ENCODE measurements around the gene TMEM31. TPM values are rescaled to one million over a fixed set of nuclear protein-coding genes. Genes with fewer than 3 reads are reported as not detected.

Gene TMEM31
- total and polyA plus RNA-seq, 2 experiments from 2014 or later, result 0.60 TPM; not detected in 1

DNA sequence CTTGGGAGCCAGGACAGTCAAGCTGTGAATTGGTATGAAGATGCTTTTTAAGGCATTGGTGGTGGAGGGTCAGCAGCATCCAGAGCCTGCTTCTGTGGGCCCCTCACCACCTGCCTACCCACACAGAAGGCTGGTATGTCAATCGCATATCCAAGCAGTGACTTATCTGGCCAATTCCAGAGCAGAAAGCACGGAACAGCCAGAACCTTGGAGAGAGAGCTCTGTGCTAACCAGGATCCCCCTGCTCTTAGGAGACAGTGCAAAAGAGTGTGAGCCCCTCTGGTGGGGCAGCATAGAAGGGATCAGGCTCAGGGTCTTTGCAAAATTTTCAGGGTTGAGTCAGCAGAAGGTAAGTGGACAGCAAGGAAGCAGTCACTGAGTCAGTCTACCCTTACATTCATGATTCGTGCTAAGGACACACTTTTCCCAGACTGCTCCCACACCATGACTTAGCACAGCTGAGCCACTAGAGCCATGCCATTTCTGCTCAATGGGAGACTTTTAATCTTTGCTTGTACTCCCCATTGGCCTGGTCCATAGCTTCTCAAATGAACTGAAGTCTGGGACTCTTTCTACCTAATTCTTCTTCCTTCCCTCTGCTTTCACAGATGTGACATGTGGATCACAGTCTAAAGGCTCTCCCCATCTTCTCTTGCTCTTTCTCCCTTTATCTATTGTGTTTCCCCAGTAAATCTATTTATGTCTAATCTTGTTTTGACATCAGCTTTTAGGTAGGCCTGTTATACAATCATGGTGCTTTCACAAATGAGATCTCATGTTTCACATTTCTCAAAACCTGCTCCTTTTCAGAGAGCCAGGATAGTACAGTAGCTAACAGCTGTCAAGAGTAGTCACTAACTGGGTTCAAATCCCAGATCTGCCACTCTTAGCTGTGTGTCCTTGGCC, 44.3 kb upstream of the TMEM31 start:
- Histone ChIP-seq H3K4me1 (ENCODE audit: insufficient read depth) (peaks cover 12% of the 10 kb centered on the region), H3F3A (replicated peaks; ENCODE audit: low read depth) (no peaks in the 10 kb centered on the region), H2AFZ (no peak overlapping the region), H3K27me3 (ENCODE audit: insufficient read depth) (no peaks in the 10 kb centered on the region), H3K4me3 (no peak overlapping the region), H3K36me3 (ENCODE audit: insufficient read depth) (no peaks in the 10 kb centered on the region), H3K9me2 (ENCODE audit: insufficient read depth) (no peaks in the 10 kb centered on the region), H4K20me1 (replicated peaks; ENCODE audit: insufficient read depth) (no peaks in the 10 kb centered on the region), H3K79me2 (replicated peaks; ENCODE audit: insufficient read depth) (no peaks in the 10 kb centered on the region), H3K27ac (ENCODE audit: low read depth) (no peak overlapping the region), H3K4me2 (no peak overlapping the region)
- no peaks in the 10 kb centered on the region for H3K9me3 Mint-ChIP-seq
- H3K27ac Mint-ChIP-seq, result no peak overlapping the region
- DNase-seq (ENCODE audit: low spot score), result no peak
- H3K27me3 Mint-ChIP-seq (ENCODE audit: insufficient read depth, low read depth, poor library complexity), result no peaks in the 10 kb centered on the region
- no peaks in the 10 kb centered on the region for H3K36me3 Mint-ChIP-seq (ENCODE audit: low read depth)
- no peak for TF ChIP-seq NANOG (IDR thresholded peaks at IDR 0.05; ENCODE audit: borderline replicate concordance)
- TF ChIP-seq EZH2phosphoT487 (IDR thresholded peaks at IDR 0.05; ENCODE audit: unreplicated experiment), result no peak
- TF ChIP-seq ZNF114 (CRISPR knock-in tag; IDR thresholded peaks at IDR 0.05), result no peak
- TF ChIP-seq, protein P1, sequence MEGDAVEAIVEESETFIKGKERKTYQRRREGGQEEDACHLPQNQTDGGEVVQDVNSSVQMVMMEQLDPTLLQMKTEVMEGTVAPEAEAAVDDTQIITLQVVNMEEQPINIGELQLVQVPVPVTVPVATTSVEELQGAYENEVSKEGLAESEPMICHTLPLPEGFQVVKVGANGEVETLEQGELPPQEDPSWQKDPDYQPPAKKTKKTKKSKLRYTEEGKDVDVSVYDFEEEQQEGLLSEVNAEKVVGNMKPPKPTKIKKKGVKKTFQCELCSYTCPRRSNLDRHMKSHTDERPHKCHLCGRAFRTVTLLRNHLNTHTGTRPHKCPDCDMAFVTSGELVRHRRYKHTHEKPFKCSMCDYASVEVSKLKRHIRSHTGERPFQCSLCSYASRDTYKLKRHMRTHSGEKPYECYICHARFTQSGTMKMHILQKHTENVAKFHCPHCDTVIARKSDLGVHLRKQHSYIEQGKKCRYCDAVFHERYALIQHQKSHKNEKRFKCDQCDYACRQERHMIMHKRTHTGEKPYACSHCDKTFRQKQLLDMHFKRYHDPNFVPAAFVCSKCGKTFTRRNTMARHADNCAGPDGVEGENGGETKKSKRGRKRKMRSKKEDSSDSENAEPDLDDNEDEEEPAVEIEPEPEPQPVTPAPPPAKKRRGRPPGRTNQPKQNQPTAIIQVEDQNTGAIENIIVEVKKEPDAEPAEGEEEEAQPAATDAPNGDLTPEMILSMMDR (conservative IDR thresholded peaks at IDR 0.05; ENCODE audit: low read depth in 2 of 2), result no peak
- TF ChIP-seq, protein P2, sequence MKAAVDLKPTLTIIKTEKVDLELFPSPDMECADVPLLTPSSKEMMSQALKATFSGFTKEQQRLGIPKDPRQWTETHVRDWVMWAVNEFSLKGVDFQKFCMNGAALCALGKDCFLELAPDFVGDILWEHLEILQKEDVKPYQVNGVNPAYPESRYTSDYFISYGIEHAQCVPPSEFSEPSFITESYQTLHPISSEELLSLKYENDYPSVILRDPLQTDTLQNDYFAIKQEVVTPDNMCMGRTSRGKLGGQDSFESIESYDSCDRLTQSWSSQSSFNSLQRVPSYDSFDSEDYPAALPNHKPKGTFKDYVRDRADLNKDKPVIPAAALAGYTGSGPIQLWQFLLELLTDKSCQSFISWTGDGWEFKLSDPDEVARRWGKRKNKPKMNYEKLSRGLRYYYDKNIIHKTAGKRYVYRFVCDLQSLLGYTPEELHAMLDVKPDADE (IDR thresholded peaks at IDR 0.05), result no peak
- ATAC-seq, result no peak
- no peak overlapping the region for H3K4me3 Mint-ChIP-seq
- H3K4me1 Mint-ChIP-seq, result peaks cover 15% of the 10 kb centered on the region

DNA sequence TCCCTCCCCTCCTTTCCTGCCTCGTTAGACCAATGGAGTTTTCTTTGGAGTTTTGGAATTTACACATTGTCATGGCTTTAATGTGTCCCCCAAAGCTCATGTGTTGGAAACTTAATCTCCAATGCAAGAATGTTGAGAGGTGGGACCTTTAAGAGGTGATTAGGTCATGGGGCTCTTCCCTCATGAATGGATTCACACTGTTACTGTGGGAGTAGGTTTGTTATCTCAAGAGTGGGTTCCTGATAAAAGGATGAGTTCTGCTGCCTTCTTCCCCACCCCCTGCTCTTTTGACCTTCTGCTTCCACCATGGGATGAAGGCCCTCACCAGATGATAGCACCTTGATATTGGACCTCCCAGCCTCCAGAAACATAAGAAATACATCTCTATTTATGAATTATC, 41.0 kb upstream of the TMEM31 start:
- Mint-ChIP-seq H3K27ac (no peak overlapping the region), H3K27me3 (ENCODE audit: insufficient read depth, low read depth, poor library complexity) (no peaks in the 10 kb centered on the region), H3K36me3 (ENCODE audit: low read depth) (no peaks in the 10 kb centered on the region), H3K4me1 (peaks cover 4% of the 10 kb centered on the region; the same call in 2 of the 3 replicates), H3K9me3 (no peaks in the 10 kb centered on the region), H3K4me3 (no peak overlapping the region)
- Histone ChIP-seq H3K4me3 (no peak overlapping the region), H3K36me3 (ENCODE audit: insufficient read depth) (no peaks in the 10 kb centered on the region), H3K27me3 (ENCODE audit: insufficient read depth) (no peaks in the 10 kb centered on the region), H3K4me1 (ENCODE audit: insufficient read depth) (no peaks in the 10 kb centered on the region), H3F3A (replicated peaks; ENCODE audit: low read depth) (no peaks in the 10 kb centered on the region), H3K9me2 (ENCODE audit: insufficient read depth) (no peaks in the 10 kb centered on the region), H3K79me2 (replicated peaks; ENCODE audit: insufficient read depth) (no peaks in the 10 kb centered on the region), H2AFZ (no peak overlapping the region), H3K27ac (ENCODE audit: low read depth) (no peak overlapping the region), H4K20me1 (replicated peaks; ENCODE audit: insufficient read depth) (no peaks in the 10 kb centered on the region), H3K4me2 (no peak overlapping the region)
- DNase-seq (ENCODE audit: low spot score) (no peak), ATAC-seq (no peak)
- TF ChIP-seq, protein P3, sequence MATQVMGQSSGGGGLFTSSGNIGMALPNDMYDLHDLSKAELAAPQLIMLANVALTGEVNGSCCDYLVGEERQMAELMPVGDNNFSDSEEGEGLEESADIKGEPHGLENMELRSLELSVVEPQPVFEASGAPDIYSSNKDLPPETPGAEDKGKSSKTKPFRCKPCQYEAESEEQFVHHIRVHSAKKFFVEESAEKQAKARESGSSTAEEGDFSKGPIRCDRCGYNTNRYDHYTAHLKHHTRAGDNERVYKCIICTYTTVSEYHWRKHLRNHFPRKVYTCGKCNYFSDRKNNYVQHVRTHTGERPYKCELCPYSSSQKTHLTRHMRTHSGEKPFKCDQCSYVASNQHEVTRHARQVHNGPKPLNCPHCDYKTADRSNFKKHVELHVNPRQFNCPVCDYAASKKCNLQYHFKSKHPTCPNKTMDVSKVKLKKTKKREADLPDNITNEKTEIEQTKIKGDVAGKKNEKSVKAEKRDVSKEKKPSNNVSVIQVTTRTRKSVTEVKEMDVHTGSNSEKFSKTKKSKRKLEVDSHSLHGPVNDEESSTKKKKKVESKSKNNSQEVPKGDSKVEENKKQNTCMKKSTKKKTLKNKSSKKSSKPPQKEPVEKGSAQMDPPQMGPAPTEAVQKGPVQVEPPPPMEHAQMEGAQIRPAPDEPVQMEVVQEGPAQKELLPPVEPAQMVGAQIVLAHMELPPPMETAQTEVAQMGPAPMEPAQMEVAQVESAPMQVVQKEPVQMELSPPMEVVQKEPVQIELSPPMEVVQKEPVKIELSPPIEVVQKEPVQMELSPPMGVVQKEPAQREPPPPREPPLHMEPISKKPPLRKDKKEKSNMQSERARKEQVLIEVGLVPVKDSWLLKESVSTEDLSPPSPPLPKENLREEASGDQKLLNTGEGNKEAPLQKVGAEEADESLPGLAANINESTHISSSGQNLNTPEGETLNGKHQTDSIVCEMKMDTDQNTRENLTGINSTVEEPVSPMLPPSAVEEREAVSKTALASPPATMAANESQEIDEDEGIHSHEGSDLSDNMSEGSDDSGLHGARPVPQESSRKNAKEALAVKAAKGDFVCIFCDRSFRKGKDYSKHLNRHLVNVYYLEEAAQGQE (IDR thresholded peaks at IDR 0.05; ENCODE audit: unreplicated experiment), result no peak
- no peak for TF ChIP-seq ZNF331 (CRISPR knock-in tag; IDR thresholded peaks at IDR 0.05; ENCODE audit: low read depth)
- no peak for TF ChIP-seq EZH2 (IDR thresholded peaks at IDR 0.05; ENCODE audit: low read depth, unreplicated experiment)
- no peak for TF ChIP-seq ZNF114 (CRISPR knock-in tag; IDR thresholded peaks at IDR 0.05)
- no peak for TF ChIP-seq EZH2phosphoT487 (IDR thresholded peaks at IDR 0.05; ENCODE audit: unreplicated experiment)
- TF ChIP-seq, protein P1 (conservative IDR thresholded peaks at IDR 0.05; ENCODE audit: low read depth in 2 of 2), result no peak

Data from GM23338 (cell line).